GM03348 (cell line): ENCODE results near the gene SAT1.
"Not testable (repeated sequence)": the region's sequence is repeated elsewhere in the genome, so short reads cannot be mapped to it uniquely, and the experiment has no call there.

Source experiments
- DNase-seq: peaks from one replicate; pipeline ENCODE4 v3.0.0; 2012; ENCODE audit warnings: low spot score

Gene SAT1

GRCh38 chrX:23782863-23783588 lies at the start of gene SAT1:
SAT1 (plus strand) TSS chrX:23783173; CDS start chrX:23783352, 179 bp downstream.
- DNase-seq = peak; percentile 93

- no peak for DNase-seq
Observed at GRCh38 chrX:23736030-23736429, 46.9 kb upstream of the SAT1 start.

- peak; percentile 20 for DNase-seq
Observed at GRCh38 chrX:23737413-23737812, 45.6 kb upstream of the SAT1 start.

GRCh38 chrX:23742174-23742696 lies 40.7 kb upstream of the SAT1 start:
- DNase-seq = peak; percentile 71

- DNase-seq = peak; percentile 94
Observed at GRCh38 chrX:23742697-23743622, 40.0 kb upstream of the SAT1 start, which contains the start of gene ACOT9. ACOT9 (minus strand) TSS chrX:23743276; CDS start chrX:23743144, 132 bp downstream.

GRCh38 chrX:23743623-23743971 lies 39.4 kb upstream of the SAT1 start:
- not testable (repeated sequence) for DNase-seq

- DNase-seq = no peak
Observed at GRCh38 chrX:23745786-23746185, 37.2 kb upstream of the SAT1 start.

GRCh38 chrX:23749129-23749528 lies 33.8 kb upstream of the SAT1 start:
- DNase-seq = no peak

- DNase-seq = no peak
Observed at GRCh38 chrX:23749576-23749975, 33.4 kb upstream of the SAT1 start.

GRCh38 chrX:23752740-23753415 lies 30.1 kb upstream of the SAT1 start:
- peak; percentile 53 for DNase-seq

- no peak for DNase-seq
Observed at GRCh38 chrX:23754664-23755063, 28.3 kb upstream of the SAT1 start.

GRCh38 chrX:23756165-23756564 lies 26.8 kb upstream of the SAT1 start:
- DNase-seq = peak; percentile 43

GRCh38 chrX:23759821-23760220 lies 23.2 kb upstream of the SAT1 start:
- no peak for DNase-seq

- no peak for DNase-seq
Observed at GRCh38 chrX:23764188-23764984, 18.6 kb upstream of the SAT1 start.

GRCh38 chrX:23765449-23765848 lies 17.5 kb upstream of the SAT1 start:
- no peak for DNase-seq

GRCh38 chrX:23765868-23766267 lies 17.1 kb upstream of the SAT1 start:
- DNase-seq = no peak

GRCh38 chrX:23766650-23767551 lies 16.1 kb upstream of the SAT1 start:
- no peak for DNase-seq

GRCh38 chrX:23770142-23770541 lies 12.8 kb upstream of the SAT1 start:
- no peak for DNase-seq

GRCh38 chrX:23771086-23771485 lies 11.9 kb upstream of the SAT1 start:
- not testable (repeated sequence) for DNase-seq

GRCh38 chrX:23773601-23774175 lies 9.3 kb upstream of the SAT1 start:
- DNase-seq = no peak
